NOMO-1 treated with dmso at 0.1 percent for 144 hours (cell line): ENCODE measurements around the gene KDM4F.
A peak's percentile ranks its signal among the peaks of the same experiment; 100 is the strongest.

Experiments used
- DNase-seq: peaks from one replicate; lab custom pipeline; 2025; ENCODE audit not compliant: unreplicated experiment; lab: John Stamatoyannopoulos, UW

Gene KDM4F

GRCh38 chr11:95089620-95090542 is 40.7 kb downstream of the KDM4F start, which contains the start of gene ENDOD1:
Gene ENDOD1, plus strand, starts transcription at chr11:95089846. Its CDS starts 82 bp downstream, at chr11:95089928.
- DNase-seq: peak; percentile 56

DNA sequence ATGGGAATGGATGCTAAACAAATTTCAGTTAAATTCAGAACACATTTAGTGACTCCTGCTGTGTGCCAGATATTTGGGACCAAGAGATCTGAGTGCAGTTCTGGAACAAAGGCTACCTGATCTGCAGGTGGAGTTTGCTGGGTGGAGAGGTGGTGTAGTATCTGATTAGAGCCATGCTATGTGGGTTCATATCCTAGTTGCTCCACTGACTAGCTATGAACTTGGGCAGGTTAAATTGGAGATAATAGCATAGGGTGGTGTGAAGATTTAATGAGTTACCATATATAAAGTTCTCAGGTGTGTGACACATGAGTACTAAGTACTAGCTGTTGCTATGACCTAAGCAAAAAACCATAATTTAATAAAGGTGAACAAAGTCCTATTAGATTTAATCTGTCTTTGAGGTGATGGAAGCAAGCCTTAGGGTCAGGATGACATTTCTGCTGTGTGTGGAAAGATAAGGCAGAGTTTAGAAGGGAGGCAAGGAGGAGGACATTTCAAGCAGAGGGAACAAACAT is 42.5 kb downstream of the KDM4F start:
- DNase-seq: no peak

GRCh38 chr11:95092549-95093324 is 43.5 kb downstream of the KDM4F start:
- DNase-seq: peak; percentile 12

- no peak for DNase-seq
These were observed 44.3 kb downstream of the KDM4F start for GRCh38 chr11:95093548-95093947.

DNA sequence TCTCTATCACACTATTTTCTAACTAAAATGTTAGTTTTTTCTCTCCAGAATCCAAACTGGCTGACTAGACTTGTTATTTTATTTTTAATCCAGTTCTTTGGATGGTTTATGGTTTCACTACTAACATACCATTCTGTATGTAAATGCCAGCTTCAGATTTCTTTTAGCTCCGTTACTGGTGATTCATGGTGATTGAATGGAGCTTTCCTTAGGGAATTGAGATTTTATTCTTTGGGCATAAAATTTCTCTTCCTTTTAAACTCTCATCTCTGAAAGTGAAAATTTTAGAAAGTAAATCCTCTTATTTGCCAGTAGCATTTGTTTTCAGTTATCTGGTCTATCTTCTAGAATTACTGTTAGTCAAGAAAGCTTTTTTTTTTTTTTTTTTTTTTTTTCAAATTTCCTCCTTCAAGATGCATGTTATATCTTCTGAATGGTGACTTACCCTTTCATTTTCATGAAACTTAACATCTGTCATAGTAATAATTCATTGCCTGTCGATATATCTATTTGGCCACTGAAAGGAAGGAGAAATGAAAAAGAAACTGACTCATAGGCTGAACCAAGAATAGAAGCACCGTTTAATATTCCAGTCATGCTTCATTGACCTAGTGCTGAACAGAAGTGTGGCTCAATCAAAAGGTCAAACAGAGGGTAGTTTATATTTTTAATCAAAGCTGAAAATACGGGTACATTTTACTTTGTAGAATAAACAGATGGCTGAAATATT is 46.8 kb downstream of the KDM4F start:
- DNase-seq: peak; percentile 8

DNA sequence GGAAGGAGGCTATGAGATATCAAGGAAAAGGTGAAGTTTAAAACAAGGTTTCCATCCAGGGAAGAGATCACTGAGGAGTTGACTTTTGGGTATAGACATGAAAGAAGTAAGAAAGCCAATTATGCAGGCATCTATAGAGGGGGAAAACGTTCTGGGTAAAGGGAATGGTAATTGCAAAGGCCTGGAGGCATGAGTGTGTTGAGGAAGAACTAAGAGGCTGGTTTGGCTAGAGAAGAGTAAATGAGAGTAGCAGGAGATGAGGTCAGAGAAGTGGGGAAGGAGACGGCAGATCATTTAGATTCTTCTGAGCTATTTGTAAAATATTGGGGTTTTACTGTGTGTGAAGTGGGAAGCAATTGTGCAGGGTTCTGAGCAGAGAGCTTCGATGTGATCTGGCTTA is 48.0 kb downstream of the KDM4F start:
- DNase-seq: no peak

DNA sequence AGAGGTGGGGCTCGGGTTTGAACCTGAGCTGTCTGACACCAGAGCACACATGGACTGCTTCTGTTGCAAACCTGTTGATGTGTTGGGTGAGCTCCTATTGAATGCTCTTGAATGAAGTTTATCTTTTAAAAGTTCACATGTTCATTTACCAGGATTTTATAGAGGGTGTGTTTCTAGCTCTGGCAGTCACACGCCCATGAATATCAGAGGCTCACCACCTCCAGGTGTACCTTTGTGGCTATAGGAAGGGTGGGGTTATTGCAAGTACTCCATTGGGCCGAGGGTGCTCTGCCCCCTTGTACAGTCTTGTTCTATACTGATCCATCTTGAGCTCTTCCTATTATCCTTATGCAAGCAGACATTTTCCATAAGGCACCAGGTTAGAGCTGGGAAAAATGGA is 49.6 kb downstream of the KDM4F start:
- DNase-seq: no peak

DNA sequence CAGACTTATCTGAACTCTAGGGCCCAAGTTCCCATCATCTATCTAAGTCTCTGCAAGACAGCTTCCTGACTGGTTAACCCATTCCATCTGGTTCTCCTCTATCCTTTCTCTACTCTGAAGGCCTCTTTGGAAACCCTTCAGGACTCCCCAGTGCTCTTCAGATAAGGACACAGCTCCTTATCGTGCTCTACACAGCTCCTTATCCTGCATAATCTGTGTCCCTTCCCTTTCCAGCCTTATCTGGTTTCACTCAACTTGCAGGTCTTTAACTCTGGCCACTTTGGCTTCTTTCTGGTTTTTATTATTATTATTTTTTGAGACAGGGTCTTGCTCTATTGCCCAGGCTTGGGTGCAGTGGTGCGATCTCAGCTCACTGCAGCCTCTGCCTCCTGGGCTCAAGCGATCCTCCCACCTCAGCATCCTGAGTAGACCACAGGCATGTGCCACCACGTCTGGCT is 51.0 kb downstream of the KDM4F start:
- no peak for DNase-seq
